ENCODE data around the gene MEI1. TPM values are rescaled to one million over a fixed set of nuclear protein-coding genes. Genes with fewer than 3 reads are reported as not detected.

The MEI1 gene
- total and polyA plus RNA-seq, 2 of the 4 experiments (the other 2 are of a cell fraction) = 0.90 to 2.6 TPM

DNA sequence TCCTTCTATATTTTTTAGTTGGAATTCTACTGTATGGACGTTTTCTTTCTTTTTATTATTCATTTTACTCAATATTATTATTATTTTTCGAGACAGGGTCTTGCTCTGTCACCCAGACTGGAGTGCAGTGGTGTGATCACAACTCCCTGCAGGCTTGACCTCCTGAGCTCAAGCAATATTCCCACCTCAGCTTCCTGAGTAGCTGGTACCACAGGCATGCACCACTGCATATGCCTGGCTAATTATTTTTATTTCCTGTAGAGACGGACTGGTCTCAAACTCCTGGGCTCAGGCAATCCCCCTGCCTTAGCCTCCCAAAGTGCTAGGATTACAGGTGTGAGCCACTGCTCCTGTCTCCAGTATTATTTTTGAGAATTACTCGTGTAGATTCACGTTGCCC, 67.2 kb downstream of the MEI1 start:
- no peak overlapping the region for H2AK5ac ChIP-seq (ENCODE audit: low read depth, low read length)
- H3K9me1 ChIP-seq (ENCODE audit: insufficient read depth, low read length) = no peaks in the 10 kb centered on the region
- no peak for ATAC-seq (ENCODE audit: low read depth)
- H3K18ac ChIP-seq (ENCODE audit: low read depth, low read length) = no peak overlapping the region
- ChIA-PET CTCF (no interaction called here), POLR2A (ENCODE audit: unreplicated experiment) (no interaction called here)
- H4K5ac ChIP-seq (ENCODE audit: low read depth, low read length) = no peak overlapping the region
- no peak overlapping the region for H2AFZ ChIP-seq (replicated peaks; ENCODE audit: low read length, poor library complexity)
- no peak for DNase-seq
- H3K4me2 ChIP-seq (ENCODE audit: low read depth, low read length) = no peak overlapping the region
- no peaks in the 10 kb centered on the region for H4K20me1 ChIP-seq (ENCODE audit: insufficient read depth, low read length)
- H3K4ac ChIP-seq (ENCODE audit: low read depth, low read length) = no peak overlapping the region
- H2AK9ac ChIP-seq (replicated peaks; ENCODE audit: low read depth, low read length, poor library complexity) = no peak overlapping the region
- H4K8ac ChIP-seq (ENCODE audit: low read depth in 2 of 2, low read length in 2 of 2) = no peak overlapping the region
- no peaks in the 10 kb centered on the region for H3K4me1 ChIP-seq (ENCODE audit: control insufficient read depth, insufficient read depth, low read length)
- no peaks in the 10 kb centered on the region for H3K79me1 ChIP-seq (ENCODE audit: low read depth in 1 of 2, low read length in 2 of 2)
- H3K4me3 ChIP-seq (ENCODE audit: insufficient read depth, low read depth, low read length) = no peak overlapping the region
- no peak overlapping the region for H2BK120ac ChIP-seq (ENCODE audit: low read depth, low read length)
- H3K23ac ChIP-seq (ENCODE audit: low read depth, low read length) = no peak overlapping the region
- no peak overlapping the region for H4K91ac ChIP-seq (ENCODE audit: insufficient read depth, low read depth, low read length)
- H3K56ac ChIP-seq (ENCODE audit: extremely low read depth, insufficient read depth, low read length) = no peak overlapping the region
- H3K36me3 ChIP-seq (ENCODE audit: control insufficient read depth, insufficient read depth, low read length) = no peaks in the 10 kb centered on the region
- 40% methylated on average over 2 of the region's 5 CpGs; no CpG with 5 or more reads in 1 of the 2 experiments for WGBS, 2 experiments (ENCODE audit: extremely low coverage in 2 of 2, insufficient read length in 1 of 2)
- H2BK15ac ChIP-seq (ENCODE audit: low read depth, low read length) = no peak overlapping the region
- H3K14ac ChIP-seq (replicated peaks; ENCODE audit: low read depth, low read length) = no peak overlapping the region
- H2BK5ac ChIP-seq (ENCODE audit: low read depth, low read length, poor library complexity, severe bottlenecking) = no peak overlapping the region
- no peaks in the 10 kb centered on the region for H3K9me3 ChIP-seq (ENCODE audit: control insufficient read depth, insufficient read depth, low read length)
- H3K9ac ChIP-seq (ENCODE audit: low read depth, low read length) = no peak overlapping the region
- intact Hi-C loops (cut with micrococcal nuclease) (no loop called here), in situ Hi-C loops (cut with MboI; ENCODE audit: low sequenced_read_pairs) (no loop called here), dilution Hi-C loops (cut with HindIII; ENCODE audit: low sequenced_read_pairs, unreplicated experiment) (no loop called here)
- BruUV-seq (replicated peaks) = no TSS peak
- TF ChIP-seq MAZ (IDR thresholded peaks at IDR 0.05; ENCODE audit: borderline replicate concordance, low read depth, low read length) = no peak
- no peak for TF ChIP-seq CEBPB (IDR thresholded peaks at IDR 0.05; ENCODE audit: low read depth, low read length)
- TF ChIP-seq NFE2L2 (IDR thresholded peaks at IDR 0.05; ENCODE audit: low read depth, low read length) = no peak
- TF ChIP-seq MXI1 (IDR thresholded peaks at IDR 0.05; ENCODE audit: borderline replicate concordance, low read depth, low read length) = no peak
- H2BK20ac ChIP-seq (ENCODE audit: low read depth, low read length) = no peak overlapping the region
- H3K27me3 ChIP-seq (ENCODE audit: control insufficient read depth, insufficient read depth, low read length) = peaks cover 2% of the 10 kb centered on the region
- H3K27ac ChIP-seq (ENCODE audit: insufficient read depth, low read length) = no peak overlapping the region
